ENCODE data around the gene ATXN1. TPM values are rescaled to one million over a fixed set of nuclear protein-coding genes. Genes with fewer than 3 reads are reported as not detected.

The ATXN1 gene
- total RNA-seq, 1 experiment from 2014 or later, result 19.7 TPM

GRCh38 chr6:16761471-16762267 lies 409 bp upstream of the ATXN1 start:
- BruUV-seq (replicated peaks), result no TSS peak
- H3K9me3 Mint-ChIP-seq (ENCODE audit: low read depth, unreplicated experiment), result no peaks in the 10 kb centered on the region
- peak; percentile 86 for DNase-seq

GRCh38 chr6:16759646-16760515 lies 1.4 kb downstream of the ATXN1 start:
- Mint-ChIP-seq H3K27ac (ENCODE audit: unreplicated experiment) (peak overlapping the region; percentile 73), H3K9me3 (ENCODE audit: low read depth, unreplicated experiment) (no peaks in the 10 kb centered on the region), H3K4me1 (ENCODE audit: low read depth, unreplicated experiment) (peaks cover 12% of the 10 kb centered on the region), H3K27me3 (ENCODE audit: unreplicated experiment) (no peaks in the 10 kb centered on the region), H3K36me3 (ENCODE audit: insufficient read depth, unreplicated experiment) (peaks cover 40% of the 10 kb centered on the region), H3K4me3 (ENCODE audit: low read depth, unreplicated experiment) (peak overlapping the region; percentile 83)
- no TSS peak for BruUV-seq (replicated peaks)
- CTCF ChIA-PET, result no interaction called here
- peak; percentile 74 for DNase-seq
- TF ChIP-seq CTCF (IDR thresholded peaks at IDR 0.05; ENCODE audit: unreplicated experiment), result no peak
- intact Hi-C loops (cut with micrococcal nuclease; ENCODE audit: unreplicated experiment), result loop anchor here (5.0 kb wide), 2 partner anchors 183 to 248 kb away; no protein-coding TSS in a partner anchor

More at GRCh38 chr6:16761471-16762267, 409 bp upstream of the ATXN1 start:
- CTCF ChIA-PET, result interaction anchor here (0.6 to 1.2 kb wide), 8 partner anchors 10 to 251 kb away, joined by 3 to 5 read pairs (median 3); no protein-coding TSS in a partner anchor
- H3K27ac Mint-ChIP-seq (ENCODE audit: unreplicated experiment), result peak overlapping the region; percentile 85
- no peak for TF ChIP-seq CTCF (IDR thresholded peaks at IDR 0.05; ENCODE audit: unreplicated experiment)
- H3K4me3 Mint-ChIP-seq (ENCODE audit: low read depth, unreplicated experiment), result peak overlapping the region; percentile 83
- intact Hi-C loops (cut with micrococcal nuclease; ENCODE audit: unreplicated experiment), result loop anchor here (2.0 to 5.0 kb wide), 3 partner anchors 49 to 249 kb away; no protein-coding TSS in a partner anchor
- H3K36me3 Mint-ChIP-seq (ENCODE audit: insufficient read depth, unreplicated experiment), result peaks cover 40% of the 10 kb centered on the region
- peaks cover 12% of the 10 kb centered on the region for H3K4me1 Mint-ChIP-seq (ENCODE audit: low read depth, unreplicated experiment)
- no peaks in the 10 kb centered on the region for H3K27me3 Mint-ChIP-seq (ENCODE audit: unreplicated experiment)

DNA sequence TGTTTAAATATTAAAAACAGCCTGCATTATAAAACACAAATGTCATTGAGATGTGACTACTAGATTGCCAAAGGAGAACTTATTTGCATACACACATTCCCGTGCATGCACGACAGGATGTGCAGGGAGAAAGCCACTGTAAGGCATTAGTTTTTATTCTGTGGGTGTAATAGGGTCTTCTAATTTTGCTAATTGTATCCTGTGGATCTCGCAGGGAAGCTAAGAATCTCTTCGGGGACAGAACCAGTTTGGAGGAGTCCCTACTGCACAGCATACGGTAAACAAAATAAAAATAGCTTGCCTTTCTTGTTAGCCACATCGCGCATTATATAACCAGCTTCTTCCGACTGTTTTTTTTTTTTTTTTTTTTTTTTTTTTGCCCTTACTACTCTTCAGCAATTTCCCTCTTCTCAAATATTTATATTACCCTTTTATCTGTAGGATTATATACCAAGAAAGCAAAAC lies 2.0 kb downstream of the ATXN1 start:
- peak; percentile 4 for DNase-seq
- peaks cover 12% of the 10 kb centered on the region for H3K4me1 Mint-ChIP-seq (ENCODE audit: low read depth, unreplicated experiment)

More for the DNA sequence above, 2.0 kb downstream of the ATXN1 start:
- Mint-ChIP-seq H3K27me3 (ENCODE audit: unreplicated experiment) (no peaks in the 10 kb centered on the region), H3K36me3 (ENCODE audit: insufficient read depth, unreplicated experiment) (peaks cover 40% of the 10 kb centered on the region), H3K4me3 (ENCODE audit: low read depth, unreplicated experiment) (peak overlapping the region; percentile 83), H3K27ac (ENCODE audit: unreplicated experiment) (peak overlapping the region; percentile 73), H3K9me3 (ENCODE audit: low read depth, unreplicated experiment) (no peaks in the 10 kb centered on the region)
- intact Hi-C loops (cut with micrococcal nuclease; ENCODE audit: unreplicated experiment), result no loop called here
- TF ChIP-seq CTCF (IDR thresholded peaks at IDR 0.05; ENCODE audit: unreplicated experiment), result no peak
- CTCF ChIA-PET, result interaction anchor here (0.6 kb wide), 2 partner anchors 12 to 182 kb away, joined by 3 to 5 read pairs; no protein-coding TSS in a partner anchor
- BruUV-seq (replicated peaks), result TSS peak; percentile 25

Data from Calu3 (cell line).